Panc1 (cell line): ENCODE measurements around the gene TSPAN16.

ENCODE experiments used
- POLR2AphosphoS5 ChIP-seq: IDR thresholded peaks from 2 replicates; pipeline ENCODE4 v1.6.1; 2012; ENCODE audit warnings: mild to moderate bottlenecking, low read depth, low read length, moderate library complexity
- SIN3A ChIP-seq: IDR thresholded peaks from 2 replicates; pipeline ENCODE4 v1.6.1; 2012; ENCODE audit warnings: low read depth, mild to moderate bottlenecking, low read length, moderate library complexity, borderline replicate concordance; ENCODE audit not compliant: insufficient read depth
- TCF7L2 ChIP-seq: IDR thresholded peaks from 2 replicates; pipeline ENCODE4 v1.6.1; 2011; ENCODE audit warnings: mild to moderate bottlenecking, low read depth, low read length, inconsistent platforms
- TF ChIP-seq, protein P1 (sequence below): fragments of 450-650 bp; IDR thresholded peaks from 2 replicates; pipeline ENCODE4 v1.5.1; 2017; ENCODE audit warnings: mild to moderate bottlenecking
- TF ChIP-seq, protein P2 (sequence below), 2 experiments: IDR thresholded peaks; 2 replicates each; pipeline ENCODE4 v1.6.1; 2011 to 2012; ENCODE audit warnings: low read depth in 2 of 2, control low read depth in 1 of 2, low read length in 1 of 2, mild to moderate bottlenecking in 1 of 2, moderate library complexity in 1 of 2; ENCODE audit not compliant: insufficient read depth in 1 of 2

DNA sequence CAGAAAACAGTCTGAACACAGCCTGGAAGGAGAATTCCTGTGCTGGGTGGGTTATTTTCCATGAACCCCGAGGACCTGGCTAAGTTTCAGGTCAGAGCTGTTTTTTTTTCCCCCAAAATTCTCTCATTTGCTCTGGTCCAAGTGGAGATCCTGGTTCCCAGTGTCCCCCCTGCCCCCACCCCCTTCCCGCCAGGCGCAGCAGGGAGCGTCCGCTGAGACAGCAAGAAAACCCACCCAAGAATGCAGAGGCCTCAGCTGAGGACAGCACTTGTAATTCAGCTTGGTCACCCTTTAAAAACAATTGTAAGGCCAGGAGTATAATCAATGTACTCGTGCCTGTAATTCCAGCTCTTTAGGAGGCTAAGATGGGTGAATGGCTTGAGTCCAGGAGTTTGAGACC lies 11.4 kb upstream of the TSPAN16 start:
- TF ChIP-seq, protein P1, sequence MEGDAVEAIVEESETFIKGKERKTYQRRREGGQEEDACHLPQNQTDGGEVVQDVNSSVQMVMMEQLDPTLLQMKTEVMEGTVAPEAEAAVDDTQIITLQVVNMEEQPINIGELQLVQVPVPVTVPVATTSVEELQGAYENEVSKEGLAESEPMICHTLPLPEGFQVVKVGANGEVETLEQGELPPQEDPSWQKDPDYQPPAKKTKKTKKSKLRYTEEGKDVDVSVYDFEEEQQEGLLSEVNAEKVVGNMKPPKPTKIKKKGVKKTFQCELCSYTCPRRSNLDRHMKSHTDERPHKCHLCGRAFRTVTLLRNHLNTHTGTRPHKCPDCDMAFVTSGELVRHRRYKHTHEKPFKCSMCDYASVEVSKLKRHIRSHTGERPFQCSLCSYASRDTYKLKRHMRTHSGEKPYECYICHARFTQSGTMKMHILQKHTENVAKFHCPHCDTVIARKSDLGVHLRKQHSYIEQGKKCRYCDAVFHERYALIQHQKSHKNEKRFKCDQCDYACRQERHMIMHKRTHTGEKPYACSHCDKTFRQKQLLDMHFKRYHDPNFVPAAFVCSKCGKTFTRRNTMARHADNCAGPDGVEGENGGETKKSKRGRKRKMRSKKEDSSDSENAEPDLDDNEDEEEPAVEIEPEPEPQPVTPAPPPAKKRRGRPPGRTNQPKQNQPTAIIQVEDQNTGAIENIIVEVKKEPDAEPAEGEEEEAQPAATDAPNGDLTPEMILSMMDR: no peak
- no peak for TF ChIP-seq POLR2AphosphoS5
- TF ChIP-seq TCF7L2: no peak
- no peak for TF ChIP-seq SIN3A
- TF ChIP-seq, protein P2, sequence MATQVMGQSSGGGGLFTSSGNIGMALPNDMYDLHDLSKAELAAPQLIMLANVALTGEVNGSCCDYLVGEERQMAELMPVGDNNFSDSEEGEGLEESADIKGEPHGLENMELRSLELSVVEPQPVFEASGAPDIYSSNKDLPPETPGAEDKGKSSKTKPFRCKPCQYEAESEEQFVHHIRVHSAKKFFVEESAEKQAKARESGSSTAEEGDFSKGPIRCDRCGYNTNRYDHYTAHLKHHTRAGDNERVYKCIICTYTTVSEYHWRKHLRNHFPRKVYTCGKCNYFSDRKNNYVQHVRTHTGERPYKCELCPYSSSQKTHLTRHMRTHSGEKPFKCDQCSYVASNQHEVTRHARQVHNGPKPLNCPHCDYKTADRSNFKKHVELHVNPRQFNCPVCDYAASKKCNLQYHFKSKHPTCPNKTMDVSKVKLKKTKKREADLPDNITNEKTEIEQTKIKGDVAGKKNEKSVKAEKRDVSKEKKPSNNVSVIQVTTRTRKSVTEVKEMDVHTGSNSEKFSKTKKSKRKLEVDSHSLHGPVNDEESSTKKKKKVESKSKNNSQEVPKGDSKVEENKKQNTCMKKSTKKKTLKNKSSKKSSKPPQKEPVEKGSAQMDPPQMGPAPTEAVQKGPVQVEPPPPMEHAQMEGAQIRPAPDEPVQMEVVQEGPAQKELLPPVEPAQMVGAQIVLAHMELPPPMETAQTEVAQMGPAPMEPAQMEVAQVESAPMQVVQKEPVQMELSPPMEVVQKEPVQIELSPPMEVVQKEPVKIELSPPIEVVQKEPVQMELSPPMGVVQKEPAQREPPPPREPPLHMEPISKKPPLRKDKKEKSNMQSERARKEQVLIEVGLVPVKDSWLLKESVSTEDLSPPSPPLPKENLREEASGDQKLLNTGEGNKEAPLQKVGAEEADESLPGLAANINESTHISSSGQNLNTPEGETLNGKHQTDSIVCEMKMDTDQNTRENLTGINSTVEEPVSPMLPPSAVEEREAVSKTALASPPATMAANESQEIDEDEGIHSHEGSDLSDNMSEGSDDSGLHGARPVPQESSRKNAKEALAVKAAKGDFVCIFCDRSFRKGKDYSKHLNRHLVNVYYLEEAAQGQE (IDR thresholded peaks at IDR 0.05; ENCODE audit: insufficient read depth in 1 of 2, low read depth in 2 of 2, low read length in 1 of 2): no peak
